WTC11 (cell line): ENCODE measurements around the gene ARHGEF39.

Source experiments
- CBFB ChIP-seq: sonication (generic); formaldehyde crosslinking; IDR thresholded peaks from 2 replicates; pipeline ENCODE4 v1.8.1; 2022; ENCODE audit warnings: mild to moderate bottlenecking, low read depth, missing genetic modification reagents
- CTCF ChIP-seq: fragments of 200-600 bp; IDR thresholded peaks from 2 replicates; pipeline ENCODE4 v1.8.0; 2022; ENCODE audit warnings: antibody characterized with exemption
- KAT7 ChIP-seq: sonication (generic); formaldehyde crosslinking; IDR thresholded peaks from 2 replicates; pipeline ENCODE4 v1.8.1; 2023; ENCODE audit warnings: missing genetic modification reagents, mild to moderate bottlenecking, borderline replicate concordance
- MAX ChIP-seq: sonication (generic); formaldehyde crosslinking; IDR thresholded peaks from 2 replicates; pipeline ENCODE4 v1.8.0; 2022; ENCODE audit warnings: mild to moderate bottlenecking, missing genetic modification reagents
- RORB ChIP-seq: fragments of 250-450 bp; sonication (Bioruptor Pico); IDR thresholded peaks from 2 replicates; pipeline ENCODE4 v1.9.0; 2021; ENCODE audit warnings: mild to moderate bottlenecking
- ZNF121 ChIP-seq: sonication (generic); formaldehyde crosslinking; IDR thresholded peaks from 2 replicates; pipeline ENCODE4 v1.8.0; 2023; ENCODE audit warnings: missing genetic modification reagents
- ZNF263 ChIP-seq: sonication (generic); formaldehyde crosslinking; IDR thresholded peaks from 2 replicates; pipeline ENCODE4 v1.8.1; 2022; ENCODE audit warnings: low read depth, mild to moderate bottlenecking, moderate library complexity, missing genetic modification reagents
- ZNF281 ChIP-seq: sonication (generic); formaldehyde crosslinking; IDR thresholded peaks from 2 replicates; pipeline ENCODE4 v1.8.0; 2023; ENCODE audit warnings: mild to moderate bottlenecking, missing genetic modification reagents

- TF ChIP-seq CTCF (no peak), ZNF281 (CRISPR knock-in tag) (no peak), ZNF263 (no peak), CBFB (CRISPR knock-in tag) (no peak), KAT7 (CRISPR knock-in tag) (no peak), ZNF121 (CRISPR knock-in tag) (no peak), MAX (CRISPR knock-in tag) (no peak), RORB (CRISPR knock-in tag) (no peak)
Measured at GRCh38 chr9:35705372-35705771, 40.4 kb upstream of the ARHGEF39 start.
